Measurements from ENCODE around the gene RPS16. TPM values are rescaled to one million over a fixed set of nuclear protein-coding genes. Genes with fewer than 3 reads are reported as not detected.

Gene RPS16
- total and polyA plus RNA-seq, 2 of the 13 experiments (the other 11 are each of a cell fraction or from before 2014, with no cell fraction given), result 488 to 2,583 TPM

DNA sequence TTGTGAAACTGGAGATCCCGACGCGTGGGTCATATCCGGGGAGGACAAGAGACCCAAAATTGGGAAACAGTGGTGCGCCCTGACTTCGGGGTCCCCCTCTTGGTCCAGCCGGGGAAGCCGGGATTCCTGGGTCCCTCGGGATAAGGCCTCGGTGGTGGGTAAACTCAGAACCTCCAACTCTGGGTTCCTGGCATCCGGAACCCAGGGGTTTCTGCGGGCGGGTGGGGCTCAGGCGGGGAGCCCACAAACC lies 28.4 kb downstream of the RPS16 start (continued):
- TF ChIP-seq ZNF460 (CRISPR knock-in tag; IDR thresholded peaks at IDR 0.05; ENCODE audit: borderline replicate concordance) (no peak), ATF7 (IDR thresholded peaks at IDR 0.05) (no peak), ATF7 (CRISPR knock-in tag; IDR thresholded peaks at IDR 0.05) (no peak), NR3C1 (CRISPR knock-in tag; IDR thresholded peaks at IDR 0.05) (no peak), RBM39 (IDR thresholded peaks at IDR 0.05; ENCODE audit: low read depth, low read length, poor library complexity, severe bottlenecking) (peak; percentile 54), ZNF20 (CRISPR knock-in tag; IDR thresholded peaks at IDR 0.05) (0 out of 2 replicates have a peak, but pooled peaks have one; percentile 38)
- TF ChIP-seq, protein P1, sequence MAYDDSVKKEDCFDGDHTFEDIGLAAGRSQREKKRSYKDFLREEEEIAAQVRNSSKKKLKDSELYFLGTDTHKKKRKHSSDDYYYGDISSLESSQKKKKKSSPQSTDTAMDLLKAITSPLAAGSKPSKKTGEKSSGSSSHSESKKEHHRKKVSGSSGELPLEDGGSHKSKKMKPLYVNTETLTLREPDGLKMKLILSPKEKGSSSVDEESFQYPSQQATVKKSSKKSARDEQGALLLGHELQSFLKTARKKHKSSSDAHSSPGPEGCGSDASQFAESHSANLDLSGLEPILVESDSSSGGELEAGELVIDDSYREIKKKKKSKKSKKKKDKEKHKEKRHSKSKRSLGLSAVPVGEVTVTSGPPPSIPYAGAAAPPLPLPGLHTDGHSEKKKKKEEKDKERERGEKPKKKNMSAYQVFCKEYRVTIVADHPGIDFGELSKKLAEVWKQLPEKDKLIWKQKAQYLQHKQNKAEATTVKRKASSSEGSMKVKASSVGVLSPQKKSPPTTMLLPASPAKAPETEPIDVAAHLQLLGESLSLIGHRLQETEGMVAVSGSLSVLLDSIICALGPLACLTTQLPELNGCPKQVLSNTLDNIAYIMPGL (CRISPR knock-in tag; IDR thresholded peaks at IDR 0.05; ENCODE audit: borderline replicate concordance in 1 of 2, low read depth in 1 of 2), result peak in 1 of 2 experiments; percentile 27; a peak in 1 of 4 replicates

DNA sequence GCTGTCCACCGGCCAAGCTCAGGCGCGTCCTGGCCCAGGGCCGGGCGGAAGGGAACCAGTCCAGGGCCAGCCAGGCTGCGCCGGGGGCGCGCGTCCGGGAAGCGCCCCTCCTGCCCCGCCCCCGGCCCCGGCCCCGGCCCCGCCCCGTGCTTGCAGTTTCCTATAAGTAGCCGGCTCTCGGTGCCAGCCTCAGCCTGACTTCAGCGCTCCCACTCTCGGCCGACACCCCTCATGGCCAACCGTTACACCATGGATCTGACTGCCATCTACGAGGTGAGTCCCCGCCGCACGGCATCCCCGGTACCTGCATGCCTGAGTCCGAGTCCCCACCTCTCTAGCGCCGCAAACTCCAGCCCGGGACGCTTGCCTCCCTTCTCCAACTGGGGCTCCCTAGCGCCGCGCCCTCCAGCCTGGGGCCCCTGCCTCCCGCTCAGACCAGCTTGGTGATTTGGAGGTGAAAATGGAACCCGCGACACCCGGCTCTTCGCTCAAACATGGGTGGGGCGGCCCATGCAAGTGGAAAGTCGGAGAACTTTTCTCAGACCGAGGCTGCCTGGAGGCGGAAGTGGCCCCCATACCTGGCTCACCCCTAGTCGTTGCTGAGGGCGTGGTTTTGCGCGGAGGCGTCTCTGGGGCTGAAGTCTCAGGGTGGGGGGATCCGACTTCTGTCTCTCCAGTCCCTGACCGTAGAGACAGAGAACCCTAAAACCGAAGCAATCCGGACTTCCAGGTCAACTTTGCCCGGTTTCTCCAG lies 28.9 kb downstream of the RPS16 start, which contains the start of gene ZFP36:
Gene ZFP36 (plus strand): TSS at position 192 of the 754 bp plus-strand sequence. CDS start 58 bp downstream, at position 250.
- peak; percentile 61 for ATAC-seq
- FAIRE-seq, result no peak
- BruUV-seq (replicated peaks), result TSS peak; percentile 80
- TF ChIP-seq SP140L (CRISPR knock-in tag; IDR thresholded peaks at IDR 0.05; ENCODE audit: borderline replicate concordance) (0 out of 2 replicates have a peak, but pooled peaks have one; percentile 28), HMG20B (CRISPR knock-in tag; conservative IDR thresholded peaks at IDR 0.05) (no peak), ZNF652 (CRISPR knock-in tag; IDR thresholded peaks at IDR 0.05; ENCODE audit: borderline replicate concordance, low read depth) (0 out of 2 replicates have a peak, but pooled peaks have one; percentile 12), DR1 (CRISPR knock-in tag; IDR thresholded peaks at IDR 0.05) (peak; percentile 93), GLI4 (CRISPR knock-in tag; IDR thresholded peaks at IDR 0.05; ENCODE audit: borderline replicate concordance) (no peak), MAFK (conservative IDR thresholded peaks at IDR 0.05 in 1 of 2, IDR thresholded peaks at IDR 0.05 in 1 of 2; ENCODE audit: low read length in 2 of 2) (no peak), ZNF451 (CRISPR knock-in tag; IDR thresholded peaks at IDR 0.05) (0 out of 2 replicates have a peak, but pooled peaks have one; percentile 54)
- TF ChIP-seq, protein P2, sequence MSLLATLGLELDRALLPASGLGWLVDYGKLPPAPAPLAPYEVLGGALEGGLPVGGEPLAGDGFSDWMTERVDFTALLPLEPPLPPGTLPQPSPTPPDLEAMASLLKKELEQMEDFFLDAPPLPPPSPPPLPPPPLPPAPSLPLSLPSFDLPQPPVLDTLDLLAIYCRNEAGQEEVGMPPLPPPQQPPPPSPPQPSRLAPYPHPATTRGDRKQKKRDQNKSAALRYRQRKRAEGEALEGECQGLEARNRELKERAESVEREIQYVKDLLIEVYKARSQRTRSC (CRISPR knock-in tag; IDR thresholded peaks at IDR 0.05; ENCODE audit: low read depth), result peak; percentile 28; the same call in 1 of the 2 replicates
- TF ChIP-seq, protein P3, sequence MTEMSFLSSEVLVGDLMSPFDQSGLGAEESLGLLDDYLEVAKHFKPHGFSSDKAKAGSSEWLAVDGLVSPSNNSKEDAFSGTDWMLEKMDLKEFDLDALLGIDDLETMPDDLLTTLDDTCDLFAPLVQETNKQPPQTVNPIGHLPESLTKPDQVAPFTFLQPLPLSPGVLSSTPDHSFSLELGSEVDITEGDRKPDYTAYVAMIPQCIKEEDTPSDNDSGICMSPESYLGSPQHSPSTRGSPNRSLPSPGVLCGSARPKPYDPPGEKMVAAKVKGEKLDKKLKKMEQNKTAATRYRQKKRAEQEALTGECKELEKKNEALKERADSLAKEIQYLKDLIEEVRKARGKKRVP (CRISPR knock-in tag; IDR thresholded peaks at IDR 0.05), result peak in 1 of 2 experiments; percentile 55; a peak in 1 of 4 replicates
- TF ChIP-seq, protein P4, sequence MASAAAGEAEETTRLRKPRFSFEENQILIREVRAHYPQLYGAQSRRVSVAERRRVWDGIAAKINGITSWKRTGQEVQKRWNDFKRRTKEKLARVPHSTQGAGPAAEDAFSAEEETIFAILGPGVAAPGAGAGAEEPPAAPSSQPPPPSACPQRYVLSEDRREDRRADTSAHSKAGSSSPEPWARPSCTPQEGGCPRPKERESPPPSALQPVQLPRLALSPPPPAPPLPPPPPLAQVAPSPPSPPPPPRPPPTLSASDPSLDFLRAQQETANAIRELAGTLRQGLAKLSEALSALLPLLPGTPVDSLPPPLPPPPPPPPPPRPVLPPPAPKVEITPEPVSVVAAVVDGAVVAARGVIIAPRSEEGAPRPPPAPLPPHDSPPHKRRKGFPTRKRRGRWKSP (CRISPR knock-in tag; IDR thresholded peaks at IDR 0.05), result peak; percentile 81

More for the DNA sequence above, 28.9 kb downstream of the RPS16 start, which contains the start of gene ZFP36:
- in situ Hi-C loops (cut with HindIII; ENCODE audit: extremely low pct_ligation_motif_present, low pct_unique_long_range_greater_than_20kb) (no loop called here), intact Hi-C loops (cut with micrococcal nuclease; ENCODE audit: unreplicated experiment) (no loop called here)
- Histone ChIP-seq H3K27ac (ENCODE audit: extremely low read length, insufficient read depth, low read length) (peak within 1 kb of the TSS; percentile 86), H4K20me1 (ENCODE audit: insufficient read depth, low read length) (peaks cover 20% of the 10 kb centered on the region; the same call in 1 of the 2 replicates), H3K9ac (ENCODE audit: insufficient read depth, low read depth, low read length) (peak within 1 kb of the TSS; percentile 92), H3K9me3 (ENCODE audit: low read length) (no peaks in the 10 kb centered on the region), H3K36me3 (replicated peaks in 1 of 2; ENCODE audit: control insufficient read depth in 1 of 2, insufficient read depth in 2 of 2, low read length in 2 of 2) (peaks cover 0 to 3% of the 10 kb centered on the region in 2 experiments; a peak in 1 of 5 replicates), H3K4me3 (replicated peaks in 1 of 3; ENCODE audit: insufficient read depth in 1 of 3, low read depth in 2 of 3, low read length in 3 of 3) (peak within 1 kb of the TSS; percentile 97 to 98 (median 97)), H2AFZ (ENCODE audit: low read length) (no peak within 1 kb of the TSS), H3K4me1 (ENCODE audit: insufficient read depth, low read length) (peaks cover 56% of the 10 kb centered on the region), H3K27me3 (ENCODE audit: control insufficient read depth in 1 of 2, insufficient read depth in 2 of 2, low read length in 2 of 2) (no peaks in the 10 kb centered on the region; a peak in 1 of 5 replicates), H3K79me2 (ENCODE audit: insufficient read depth, low read length) (peaks cover 32% of the 10 kb centered on the region), H3K4me2 (ENCODE audit: low read depth, low read length) (peak within 1 kb of the TSS; percentile 87)
- POLR2A ChIA-PET, result interaction anchor here (0.6 to 5.8 kb wide), 7 partner anchors 9 to 64 kb away, joined by 3 to 117 read pairs (median 8); partner anchors contain the start of genes MED29, PAF1, RPS16 and SAMD4B
- WGBS (ENCODE audit: low lambda C conversion rate), result 0% methylated on average over 2 of the region's 56 CpGs
- peak; percentile 70 for DNase-seq (ENCODE audit: low spot score)
- CTCF ChIA-PET (ENCODE audit: low intra/inter-chr PET ratio, low total read pairs), result interaction anchor here (0.8 kb wide), 1 partner anchor 9 kb away, joined by 3 read pairs; no protein-coding TSS in a partner anchor

All from HepG2 (cell line).